HepG2 (cell line): ENCODE results near the gene NCBP2. TPM values are rescaled to one million over a fixed set of nuclear protein-coding genes. Genes with fewer than 3 reads are reported as not detected.

Experiments used
- CCDC6 ChIP-seq: sonication (generic); formaldehyde crosslinking; IDR thresholded peaks from 2 replicates; pipeline ENCODE4 v1.8.1; 2022; ENCODE audit warnings: mild to moderate bottlenecking, missing genetic modification reagents, moderate library complexity
- GATAD2A ChIP-seq: IDR thresholded peaks from 2 replicates; pipeline ENCODE4 v1.6.1; 2016
- KAT2B ChIP-seq: fragments of 150-350 bp; IDR thresholded peaks from 2 replicates; pipeline ENCODE4 v1.6.1; 2014; ENCODE audit warnings: low read depth, low read length, borderline replicate concordance
- MEF2D ChIP-seq: sonication (generic); formaldehyde crosslinking; IDR thresholded peaks from 2 replicates; pipeline ENCODE4 v1.5.1; 2020; ENCODE audit warnings: mild to moderate bottlenecking, missing genetic modification reagents
- NFKBIZ ChIP-seq: IDR thresholded peaks from 2 replicates; pipeline ENCODE4 v1.6.1; 2018; ENCODE audit warnings: missing genetic modification reagents, missing compliant biosample characterization
- SKI ChIP-seq: fragments of 450-650 bp; IDR thresholded peaks from one replicate; pipeline ENCODE4 v1.6.1; 2018; ENCODE audit warnings: mild to moderate bottlenecking; ENCODE audit not compliant: partially characterized antibody
- SP140L ChIP-seq: sonication (generic); formaldehyde crosslinking; IDR thresholded peaks from 2 replicates; pipeline ENCODE4 v1.4.0; 2020; ENCODE audit warnings: missing genetic modification reagents, borderline replicate concordance
- STAT5B ChIP-seq: sonication (generic); formaldehyde crosslinking; IDR thresholded peaks from 2 replicates; pipeline ENCODE4 v1.4.0; 2020; ENCODE audit warnings: missing genetic modification reagents
- WIZ ChIP-seq: sonication (generic); formaldehyde crosslinking; IDR thresholded peaks from 2 replicates; pipeline ENCODE4 v1.5.1; 2020; ENCODE audit warnings: mild to moderate bottlenecking, missing genetic modification reagents
- ZFP1 ChIP-seq: IDR thresholded peaks from 2 replicates; pipeline ENCODE4 v1.6.1; 2016
- ZFP90 ChIP-seq: sonication (generic); formaldehyde crosslinking; IDR thresholded peaks from 2 replicates; pipeline ENCODE4 v1.8.0; 2022; ENCODE audit warnings: missing genetic modification reagents, mild to moderate bottlenecking, inconsistent platforms, borderline replicate concordance
- ZNF121 ChIP-seq: sonication (generic); formaldehyde crosslinking; IDR thresholded peaks from 2 replicates; pipeline ENCODE4 v1.5.0; 2020; ENCODE audit warnings: mild to moderate bottlenecking, missing genetic modification reagents
- ZNF224 ChIP-seq: sonication (generic); formaldehyde crosslinking; IDR thresholded peaks from 2 replicates; pipeline ENCODE4 v1.5.0; 2020; ENCODE audit warnings: mild to moderate bottlenecking, missing genetic modification reagents
- ZNF329 ChIP-seq: sonication (generic); formaldehyde crosslinking; IDR thresholded peaks from 2 replicates; pipeline ENCODE4 v1.9.0; 2021; ENCODE audit warnings: low read depth, mild to moderate bottlenecking, missing genetic modification reagents
- ZNF468 ChIP-seq: sonication (generic); formaldehyde crosslinking; IDR thresholded peaks from 2 replicates; pipeline ENCODE4 v1.8.0; 2022; ENCODE audit warnings: mild to moderate bottlenecking, moderate library complexity, missing genetic modification reagents
- ZNF761 ChIP-seq: sonication (generic); formaldehyde crosslinking; conservative IDR thresholded peaks from 2 replicates; pipeline ENCODE4 v1.4.0; 2020; ENCODE audit warnings: mild to moderate bottlenecking, missing genetic modification reagents
- ZNF790 ChIP-seq: sonication (generic); formaldehyde crosslinking; IDR thresholded peaks from 2 replicates; pipeline ENCODE4 v1.8.0; 2022; ENCODE audit warnings: missing genetic modification reagents, mild to moderate bottlenecking, borderline replicate concordance
- ZSCAN21 ChIP-seq: sonication (generic); formaldehyde crosslinking; IDR thresholded peaks from 2 replicates; pipeline ENCODE4 v1.8.0; 2022; ENCODE audit warnings: mild to moderate bottlenecking, missing genetic modification reagents, moderate library complexity, borderline replicate concordance
- polyA plus RNA-seq, 8 experiments: library from polyadenylated mRNA; depleted of rRNA in 3 of 8; stranded (reverse) in 7 of 8; unstranded in 1 of 8; fragments of >200 nt; fragmentation: Illumina TruSeq in 4 of 8; extraction: Trizol in 4 of 8; gene quantifications; 2 replicates each; pipeline versions ENCODE4 v1.2.1 to v1.2.3, GENCODE V29; 2011 to 2016; ENCODE audit warnings: low read depth in 4 of 8, missing spikeins in 1 of 8, mixed read lengths in 1 of 8; ENCODE audit not compliant: insufficient read depth in 1 of 8
- total RNA-seq, 5 experiments: library from RNA; depleted of rRNA; stranded (reverse); fragments of >200 nt; fragmentation: Illumina TruSeq; extraction: Trizol; gene quantifications; 2 replicates each; pipeline ENCODE4 v1.2.3, GENCODE V29; 2016; ENCODE audit warnings: low read depth in 1 of 5
- TF ChIP-seq, protein P1 (sequence below): sonication (generic); formaldehyde crosslinking; IDR thresholded peaks from 2 replicates; pipeline ENCODE4 v1.4.0; 2020; ENCODE audit warnings: mild to moderate bottlenecking, low read depth, missing genetic modification reagents
- TF ChIP-seq, protein P2 (sequence below): sonication (generic); formaldehyde crosslinking; IDR thresholded peaks from 2 replicates; pipeline ENCODE4 v1.5.1; 2020; ENCODE audit warnings: missing genetic modification reagents, mild to moderate bottlenecking, borderline replicate concordance
- TF ChIP-seq, protein P3 (sequence below): sonication (generic); formaldehyde crosslinking; IDR thresholded peaks from 2 replicates; pipeline ENCODE4 v1.5.1; 2020; ENCODE audit warnings: mild to moderate bottlenecking, missing genetic modification reagents, moderate library complexity
- TF ChIP-seq, protein P4 (sequence below): sonication (generic); formaldehyde crosslinking; IDR thresholded peaks from 2 replicates; pipeline ENCODE4 v1.5.0; 2020; ENCODE audit warnings: mild to moderate bottlenecking, missing genetic modification reagents
- TF ChIP-seq, protein P5 (sequence below): sonication (generic); formaldehyde crosslinking; IDR thresholded peaks from 2 replicates; pipeline ENCODE4 v1.8.1; 2023; ENCODE audit warnings: mild to moderate bottlenecking, inconsistent platforms, moderate library complexity, missing genetic modification reagents, borderline replicate concordance

Gene NCBP2
- total and polyA plus RNA-seq, 2 of the 13 experiments (the other 11 are each of a cell fraction or from before 2014, with no cell fraction given): 58.7 to 95.5 TPM

DNA sequence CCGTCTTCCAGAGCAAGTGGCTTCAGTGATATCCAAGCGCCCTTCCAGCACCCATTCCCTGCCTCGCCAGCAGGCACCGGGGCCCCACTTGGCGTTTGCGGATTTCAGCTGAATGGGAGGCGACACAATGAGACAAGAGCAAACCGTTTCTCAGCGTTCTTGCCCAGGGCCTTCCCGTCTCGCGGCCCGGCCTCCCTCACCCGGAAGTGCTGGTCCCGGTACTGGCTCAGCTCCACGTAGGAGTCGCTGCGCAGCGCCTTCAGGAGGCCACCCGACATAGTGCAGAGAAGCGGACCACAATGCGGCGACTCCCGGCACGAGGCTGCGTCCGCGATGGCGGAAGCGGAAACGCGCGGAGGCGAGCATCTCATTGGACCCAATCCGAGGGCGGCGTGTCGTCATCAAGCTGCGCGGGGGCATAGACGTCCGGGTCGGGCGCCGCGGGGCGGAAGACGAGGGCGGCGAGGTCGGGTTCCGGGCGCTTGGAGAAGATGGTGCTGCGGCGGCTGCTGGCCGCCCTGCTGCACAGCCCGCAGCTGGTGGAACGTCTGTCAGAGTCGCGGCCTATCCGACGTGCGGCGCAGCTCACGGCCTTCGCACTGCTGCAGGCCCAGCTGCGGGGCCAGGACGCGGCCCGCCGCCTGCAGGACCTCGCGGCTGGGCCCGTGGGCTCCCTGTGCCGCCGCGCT, at the start of gene NCBP2 (continued):
- TF ChIP-seq, protein P1, sequence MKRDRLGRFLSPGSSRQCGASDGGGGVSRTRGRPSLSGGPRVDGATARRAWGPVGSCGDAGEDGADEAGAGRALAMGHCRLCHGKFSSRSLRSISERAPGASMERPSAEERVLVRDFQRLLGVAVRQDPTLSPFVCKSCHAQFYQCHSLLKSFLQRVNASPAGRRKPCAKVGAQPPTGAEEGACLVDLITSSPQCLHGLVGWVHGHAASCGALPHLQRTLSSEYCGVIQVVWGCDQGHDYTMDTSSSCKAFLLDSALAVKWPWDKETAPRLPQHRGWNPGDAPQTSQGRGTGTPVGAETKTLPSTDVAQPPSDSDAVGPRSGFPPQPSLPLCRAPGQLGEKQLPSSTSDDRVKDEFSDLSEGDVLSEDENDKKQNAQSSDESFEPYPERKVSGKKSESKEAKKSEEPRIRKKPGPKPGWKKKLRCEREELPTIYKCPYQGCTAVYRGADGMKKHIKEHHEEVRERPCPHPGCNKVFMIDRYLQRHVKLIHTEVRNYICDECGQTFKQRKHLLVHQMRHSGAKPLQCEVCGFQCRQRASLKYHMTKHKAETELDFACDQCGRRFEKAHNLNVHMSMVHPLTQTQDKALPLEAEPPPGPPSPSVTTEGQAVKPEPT (CRISPR knock-in tag): no peak; the same call in 1 of the 2 replicates
- TF ChIP-seq CCDC6 (peak; percentile 85), SKI (peak; percentile 31), KAT2B (no peak), ZNF121 (CRISPR knock-in tag) (peak; percentile 63), ZNF761 (CRISPR knock-in tag) (peak; percentile 83; the same call in 1 of the 2 replicates), NFKBIZ (peak; percentile 91), ZFP90 (CRISPR knock-in tag) (peak; percentile 76; the same call in 1 of the 2 replicates), WIZ (CRISPR knock-in tag) (no peak), ZNF468 (CRISPR knock-in tag) (0 out of 2 replicates have a peak, but pooled peaks have one; percentile 14), MEF2D (CRISPR knock-in tag) (peak; percentile 73; the same call in 1 of the 2 replicates), ZNF224 (peak; percentile 79; the same call in 1 of the 2 replicates), GATAD2A (peak; percentile 83; the same call in 1 of the 2 replicates), SP140L (CRISPR knock-in tag) (peak; percentile 50; the same call in 1 of the 2 replicates), ZNF790 (CRISPR knock-in tag) (peak; percentile 93), ZNF329 (CRISPR knock-in tag) (peak; percentile 78; the same call in 1 of the 2 replicates), STAT5B (CRISPR knock-in tag) (0 out of 2 replicates have a peak, but pooled peaks have one; percentile 56), ZFP1 (CRISPR knock-in tag) (peak; percentile 62), ZSCAN21 (peak; percentile 93; the same call in 1 of the 2 replicates)
- TF ChIP-seq, protein P2, sequence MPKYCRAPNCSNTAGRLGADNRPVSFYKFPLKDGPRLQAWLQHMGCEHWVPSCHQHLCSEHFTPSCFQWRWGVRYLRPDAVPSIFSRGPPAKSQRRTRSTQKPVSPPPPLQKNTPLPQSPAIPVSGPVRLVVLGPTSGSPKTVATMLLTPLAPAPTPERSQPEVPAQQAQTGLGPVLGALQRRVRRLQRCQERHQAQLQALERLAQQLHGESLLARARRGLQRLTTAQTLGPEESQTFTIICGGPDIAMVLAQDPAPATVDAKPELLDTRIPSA (CRISPR knock-in tag): peak; percentile 77; the same call in 1 of the 2 replicates
- TF ChIP-seq, protein P3, sequence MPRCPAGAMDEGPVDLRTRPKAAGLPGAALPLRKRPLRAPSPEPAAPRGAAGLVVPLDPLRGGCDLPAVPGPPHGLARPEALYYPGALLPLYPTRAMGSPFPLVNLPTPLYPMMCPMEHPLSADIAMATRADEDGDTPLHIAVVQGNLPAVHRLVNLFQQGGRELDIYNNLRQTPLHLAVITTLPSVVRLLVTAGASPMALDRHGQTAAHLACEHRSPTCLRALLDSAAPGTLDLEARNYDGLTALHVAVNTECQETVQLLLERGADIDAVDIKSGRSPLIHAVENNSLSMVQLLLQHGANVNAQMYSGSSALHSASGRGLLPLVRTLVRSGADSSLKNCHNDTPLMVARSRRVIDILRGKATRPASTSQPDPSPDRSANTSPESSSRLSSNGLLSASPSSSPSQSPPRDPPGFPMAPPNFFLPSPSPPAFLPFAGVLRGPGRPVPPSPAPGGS (CRISPR knock-in tag): peak; percentile 95
- TF ChIP-seq, protein P4, sequence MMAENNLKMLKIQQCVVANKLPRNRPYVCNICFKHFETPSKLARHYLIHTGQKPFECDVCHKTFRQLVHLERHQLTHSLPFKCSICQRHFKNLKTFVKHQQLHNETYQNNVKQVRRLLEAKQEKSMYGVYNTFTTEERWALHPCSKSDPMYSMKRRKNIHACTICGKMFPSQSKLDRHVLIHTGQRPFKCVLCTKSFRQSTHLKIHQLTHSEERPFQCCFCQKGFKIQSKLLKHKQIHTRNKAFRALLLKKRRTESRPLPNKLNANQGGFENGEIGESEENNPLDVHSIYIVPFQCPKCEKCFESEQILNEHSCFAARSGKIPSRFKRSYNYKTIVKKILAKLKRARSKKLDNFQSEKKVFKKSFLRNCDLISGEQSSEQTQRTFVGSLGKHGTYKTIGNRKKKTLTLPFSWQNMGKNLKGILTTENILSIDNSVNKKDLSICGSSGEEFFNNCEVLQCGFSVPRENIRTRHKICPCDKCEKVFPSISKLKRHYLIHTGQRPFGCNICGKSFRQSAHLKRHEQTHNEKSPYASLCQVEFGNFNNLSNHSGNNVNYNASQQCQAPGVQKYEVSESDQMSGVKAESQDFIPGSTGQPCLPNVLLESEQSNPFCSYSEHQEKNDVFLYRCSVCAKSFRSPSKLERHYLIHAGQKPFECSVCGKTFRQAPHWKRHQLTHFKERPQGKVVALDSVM (CRISPR knock-in tag): peak; percentile 84
- TF ChIP-seq, protein P5, sequence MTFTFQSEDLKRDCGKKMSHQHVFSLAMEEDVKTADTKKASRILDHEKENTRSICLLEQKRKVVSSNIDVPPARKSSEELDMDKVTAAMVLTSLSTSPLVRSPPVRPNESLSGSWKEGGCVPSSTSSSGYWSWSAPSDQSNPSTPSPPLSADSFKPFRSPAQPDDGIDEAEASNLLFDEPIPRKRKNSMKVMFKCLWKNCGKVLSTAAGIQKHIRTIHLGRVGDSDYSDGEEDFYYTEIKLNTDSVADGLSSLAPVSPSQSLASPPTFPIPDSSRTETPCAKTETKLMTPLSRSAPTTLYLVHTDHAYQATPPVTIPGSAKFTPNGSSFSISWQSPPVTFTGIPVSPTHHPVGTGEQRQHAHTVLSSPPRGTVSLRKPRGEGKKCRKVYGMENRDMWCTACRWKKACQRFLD: peak; percentile 55; the same call in 1 of the 2 replicates
